Measurements from ENCODE around the gene SLC36A3.
"Not testable (repeated sequence)": the region's sequence is repeated elsewhere in the genome, so short reads cannot be mapped to it uniquely, and the experiment has no call there.

Gene SLC36A3

GRCh38 chr5:151236888-151237287, 66.7 kb downstream of the SLC36A3 start:
- no peak overlapping the region for H3K4me3 Mint-ChIP-seq
- DNase-seq, result no peak
- no peak for ATAC-seq (replicated peaks)
- H3K4me1 Mint-ChIP-seq (ENCODE audit: low read depth in 2 of 2), result peaks cover 10 to 12% of the 10 kb centered on the region in 2 donors
- peaks cover 5% of the 10 kb centered on the region for H3K36me3 Mint-ChIP-seq (ENCODE audit: insufficient read depth)
- H3K27ac Mint-ChIP-seq, result no peak overlapping the region
- no peaks in the 10 kb centered on the region for H3K27me3 Mint-ChIP-seq
- no peaks in the 10 kb centered on the region for H3K9me3 Mint-ChIP-seq

DNA sequence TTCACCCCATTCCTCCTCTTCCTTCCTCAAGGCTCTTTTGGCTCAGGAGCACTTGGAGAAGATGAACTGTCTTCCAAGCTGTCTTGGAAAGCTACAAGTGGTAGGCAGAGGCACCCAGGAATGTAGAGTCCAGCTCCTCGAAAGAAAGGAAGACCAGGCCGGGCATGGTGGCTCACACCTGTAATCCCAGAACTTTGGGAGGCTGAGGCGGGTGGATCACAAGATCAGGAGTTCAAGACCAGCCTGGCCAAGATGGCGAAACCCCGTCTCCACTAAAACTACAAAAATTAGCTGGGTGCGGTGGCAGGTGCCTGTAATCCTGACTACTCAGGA, 68.4 kb downstream of the SLC36A3 start:
- not testable (repeated sequence) for H3K27me3 Mint-ChIP-seq; H3K9me3 Mint-ChIP-seq; H3K4me3 Mint-ChIP-seq; DNase-seq; H3K36me3 Mint-ChIP-seq (ENCODE audit: insufficient read depth); ATAC-seq (replicated peaks)
- Mint-ChIP-seq H3K4me1 (ENCODE audit: low read depth in 2 of 2) (peaks cover 10 to 12% of the 10 kb centered on the region in 2 donors), H3K27ac (peak overlapping the region in 1 of 2 donors; percentile 57)

- Mint-ChIP-seq H3K4me1 (ENCODE audit: low read depth in 2 of 2) (peaks cover 10 to 12% of the 10 kb centered on the region in 2 donors), H3K27ac (no peak overlapping the region), H3K4me3 (peak overlapping the region in 1 of 2 donors; percentile 13), H3K9me3 (no peaks in the 10 kb centered on the region), H3K27me3 (no peaks in the 10 kb centered on the region), H3K36me3 (ENCODE audit: insufficient read depth) (peaks cover 5% of the 10 kb centered on the region)
- no peak for DNase-seq
- ATAC-seq (replicated peaks), result peak; percentile 72
Observed at GRCh38 chr5:151234476-151235238, 68.9 kb downstream of the SLC36A3 start.

DNA sequence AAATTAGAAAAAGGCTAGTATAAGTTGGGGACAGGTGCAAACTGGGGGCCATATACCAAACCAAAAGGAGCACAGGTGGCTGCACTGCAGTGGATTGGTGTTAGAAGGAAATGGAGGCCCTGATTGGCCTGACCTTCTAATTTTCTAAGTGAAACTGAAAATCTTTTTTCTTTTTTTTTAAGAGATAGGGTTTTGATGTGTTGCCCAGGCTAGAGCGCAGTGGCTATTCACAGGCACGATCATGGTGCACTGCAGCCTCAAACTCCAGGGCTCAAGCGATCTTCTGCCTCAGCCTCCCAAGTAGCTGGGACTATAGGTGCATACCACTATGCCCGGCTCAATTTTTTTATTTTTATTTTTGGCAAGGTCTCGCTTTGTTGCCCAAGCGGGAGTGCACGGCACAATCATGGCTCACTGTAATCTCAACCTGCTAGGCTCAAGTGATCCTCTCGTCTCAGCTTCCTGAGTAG, 69.9 kb downstream of the SLC36A3 start:
- peaks cover 5% of the 10 kb centered on the region for H3K36me3 Mint-ChIP-seq (ENCODE audit: insufficient read depth)
- peaks cover 10 to 12% of the 10 kb centered on the region in 2 donors for H3K4me1 Mint-ChIP-seq (ENCODE audit: low read depth in 2 of 2)
- no peak overlapping the region for H3K27ac Mint-ChIP-seq
- ATAC-seq (replicated peaks), result no peak
- no peaks in the 10 kb centered on the region for H3K27me3 Mint-ChIP-seq
- H3K4me3 Mint-ChIP-seq, result no peak overlapping the region
- DNase-seq, result no peak
- H3K9me3 Mint-ChIP-seq, result no peaks in the 10 kb centered on the region

DNA sequence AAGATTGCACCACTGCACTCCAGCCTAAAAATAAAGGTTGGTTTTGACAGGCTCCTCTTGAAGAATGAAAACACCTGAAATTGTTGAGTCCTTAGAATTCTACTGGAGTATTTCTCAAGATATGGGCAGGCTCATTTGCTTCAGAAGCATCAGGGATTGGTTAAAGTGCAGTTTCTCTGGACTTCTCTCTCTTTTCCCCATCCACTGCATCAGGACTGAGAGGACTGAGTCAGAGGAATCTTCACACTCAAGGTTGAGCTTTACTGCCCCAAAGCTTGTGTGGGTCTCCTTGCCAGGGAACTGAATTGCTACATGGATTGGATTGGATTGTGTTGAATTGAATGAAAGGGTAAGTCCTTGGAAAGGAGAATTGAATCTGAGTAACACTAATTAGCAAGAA, 72.2 kb downstream of the SLC36A3 start:
- ATAC-seq (replicated peaks) (no peak), DNase-seq (no peak)
- Mint-ChIP-seq H3K27me3 (no peaks in the 10 kb centered on the region), H3K9me3 (no peaks in the 10 kb centered on the region), H3K36me3 (ENCODE audit: insufficient read depth) (no peaks in the 10 kb centered on the region), H3K4me1 (ENCODE audit: low read depth in 2 of 2) (peaks cover 10% of the 10 kb centered on the region in 2 donors), H3K27ac (no peak overlapping the region), H3K4me3 (no peak overlapping the region)

GRCh38 chr5:151230048-151230680, 73.4 kb downstream of the SLC36A3 start:
- Mint-ChIP-seq H3K36me3 (ENCODE audit: insufficient read depth) (no peaks in the 10 kb centered on the region), H3K4me3 (no peak overlapping the region), H3K4me1 (ENCODE audit: low read depth in 2 of 2) (peaks cover 13 to 14% of the 10 kb centered on the region in 2 donors), H3K9me3 (no peaks in the 10 kb centered on the region), H3K27me3 (no peaks in the 10 kb centered on the region), H3K27ac (no peak overlapping the region)
- no peak for DNase-seq
- no peak for ATAC-seq (replicated peaks)

GRCh38 chr5:151228986-151229385, 74.6 kb downstream of the SLC36A3 start:
- DNase-seq, result no peak
- Mint-ChIP-seq H3K27me3 (no peaks in the 10 kb centered on the region), H3K4me1 (ENCODE audit: low read depth in 2 of 2) (peaks cover 9 to 17% of the 10 kb centered on the region in 2 donors), H3K9me3 (no peaks in the 10 kb centered on the region), H3K27ac (no peak overlapping the region), H3K36me3 (ENCODE audit: insufficient read depth) (no peaks in the 10 kb centered on the region), H3K4me3 (no peak overlapping the region)
- ATAC-seq (replicated peaks), result no peak

DNA sequence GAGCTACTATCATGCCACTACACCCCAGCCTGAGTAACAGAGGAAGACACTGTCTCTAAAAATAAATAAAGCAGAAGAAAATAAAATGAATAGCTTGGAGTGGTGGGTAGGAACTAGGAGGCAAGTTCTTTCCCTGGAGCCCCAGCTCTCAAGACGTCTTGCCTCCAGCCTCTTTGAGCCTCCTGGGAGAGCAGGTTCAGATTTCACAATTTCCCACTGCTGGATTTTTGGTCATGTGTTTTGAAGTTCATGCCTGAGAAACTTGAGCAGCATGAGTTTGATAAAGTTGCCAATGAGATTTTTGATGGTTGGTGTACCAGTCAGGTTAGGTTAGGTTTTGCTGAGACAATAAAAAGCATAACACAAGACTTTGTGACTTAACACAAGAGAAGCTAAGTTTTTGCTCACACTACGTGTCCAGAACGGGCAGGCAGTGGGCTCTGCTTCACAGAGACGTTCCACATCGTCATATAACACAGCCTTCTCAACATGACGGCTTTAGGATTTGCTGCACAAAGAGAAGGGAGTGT, 75.6 kb downstream of the SLC36A3 start:
- H3K36me3 Mint-ChIP-seq (ENCODE audit: insufficient read depth), result no peaks in the 10 kb centered on the region
- no peak overlapping the region for H3K4me3 Mint-ChIP-seq
- no peaks in the 10 kb centered on the region for H3K27me3 Mint-ChIP-seq
- ATAC-seq (replicated peaks) (no peak), DNase-seq (no peak)
- H3K9me3 Mint-ChIP-seq, result no peaks in the 10 kb centered on the region
- H3K27ac Mint-ChIP-seq, result peak overlapping the region in 1 of 2 donors; percentile 65
- peaks cover 12 to 17% of the 10 kb centered on the region in 2 donors for H3K4me1 Mint-ChIP-seq (ENCODE audit: low read depth in 2 of 2)
